SW 1271 (cell line): ENCODE data around the gene HIBCH.
A peak's percentile ranks its signal among the peaks of the same experiment; 100 is the strongest.
"Not testable (repeated sequence)": the region's sequence is repeated elsewhere in the genome, so short reads cannot be mapped to it uniquely, and the experiment has no call there.

Experiments
- DNase-seq, 2 experiments: peaks; one replicate each; lab custom pipeline; 2025; lab: John Stamatoyannopoulos, UW

The HIBCH gene

GRCh38 chr2:190319555-190320498 lies at the start of gene HIBCH:
Gene HIBCH, minus strand, starts transcription at chr2:190319826. Its CDS starts 76 bp downstream, at chr2:190319750.
- peak; percentile 99 for DNase-seq

DNA sequence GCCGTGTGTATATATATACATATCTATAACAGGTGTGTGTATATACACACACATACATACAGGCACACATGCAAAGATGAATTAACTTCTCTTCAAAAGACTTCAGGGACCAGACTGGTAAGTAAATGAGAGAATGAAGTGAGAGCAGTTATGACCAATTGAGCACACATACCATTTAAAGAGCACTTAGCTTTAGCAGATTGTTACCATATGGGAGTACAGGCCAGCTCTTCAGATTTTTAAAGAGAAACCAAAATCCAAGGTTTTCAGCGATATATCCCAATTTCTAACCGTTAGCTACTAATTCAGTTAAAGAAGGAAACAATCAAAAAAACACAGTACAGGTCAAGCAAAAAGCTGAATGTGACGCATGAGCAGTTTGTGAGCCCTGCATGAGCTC lies 47.5 kb upstream of the HIBCH start:
- DNase-seq, result no peak

DNA sequence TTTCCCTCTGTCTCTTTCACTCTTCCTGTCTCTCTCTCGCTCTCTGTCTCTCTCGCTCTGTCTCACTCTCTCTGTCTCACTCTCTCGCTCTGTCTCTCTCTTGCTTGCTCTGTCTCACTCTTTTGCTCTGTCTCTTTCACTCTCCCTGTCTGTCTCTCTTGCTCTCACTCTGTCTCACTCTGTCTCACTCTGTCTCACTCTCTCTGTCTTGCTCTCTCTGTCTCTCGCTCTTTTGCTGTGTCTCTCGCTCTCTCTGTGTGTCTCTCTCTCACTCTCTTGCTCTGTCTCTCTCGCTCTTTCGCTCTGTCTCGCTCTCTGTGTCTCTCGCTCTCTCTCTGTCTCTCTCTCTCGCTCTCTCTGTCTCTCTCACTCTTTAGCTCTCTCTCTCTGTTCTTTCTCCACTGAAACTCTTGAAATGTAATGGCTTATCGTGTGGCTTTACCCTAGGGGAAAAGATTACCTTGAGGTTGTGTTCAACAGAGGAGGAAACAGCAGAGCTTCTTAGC lies 46.7 kb upstream of the HIBCH start:
- DNase-seq, result no peak

DNA sequence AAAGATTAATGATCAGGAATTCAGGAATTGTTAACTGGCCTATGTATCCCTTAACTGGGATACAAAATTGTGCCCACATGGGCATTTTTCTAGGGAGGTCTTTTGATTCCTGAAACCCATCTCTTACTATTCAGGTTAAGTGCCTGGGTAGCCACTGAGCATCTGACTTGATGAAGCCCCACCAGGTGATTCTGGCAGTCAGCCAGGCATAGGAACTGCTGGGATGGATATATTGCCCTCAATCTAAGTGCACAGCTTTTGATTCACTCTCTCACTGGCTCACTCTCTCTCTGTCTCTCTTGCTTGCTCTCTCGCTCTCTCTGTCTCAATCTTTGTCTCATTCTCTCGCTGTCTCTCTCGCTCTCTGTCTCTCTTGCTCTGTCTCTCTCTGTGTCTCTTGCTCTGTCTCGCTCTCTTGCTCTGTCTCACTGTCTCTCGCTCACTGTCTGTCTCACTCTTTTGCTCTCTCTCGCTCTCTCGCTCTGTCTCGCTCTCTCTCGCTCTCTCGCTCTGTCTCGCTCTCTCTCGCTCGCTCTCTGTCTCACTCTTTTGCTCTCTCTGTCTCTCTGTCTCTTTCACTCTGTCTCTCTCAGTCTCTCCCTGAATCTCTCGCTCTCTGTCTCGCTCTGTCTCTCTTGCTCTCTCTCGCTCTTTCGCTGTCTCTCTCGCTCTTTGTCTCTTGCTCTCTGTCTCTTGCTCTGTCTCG lies 46.0 kb upstream of the HIBCH start:
- no peak for DNase-seq

- DNase-seq, result no peak
Observed at GRCh38 chr2:190362894-190363293, 43.3 kb upstream of the HIBCH start.

DNA sequence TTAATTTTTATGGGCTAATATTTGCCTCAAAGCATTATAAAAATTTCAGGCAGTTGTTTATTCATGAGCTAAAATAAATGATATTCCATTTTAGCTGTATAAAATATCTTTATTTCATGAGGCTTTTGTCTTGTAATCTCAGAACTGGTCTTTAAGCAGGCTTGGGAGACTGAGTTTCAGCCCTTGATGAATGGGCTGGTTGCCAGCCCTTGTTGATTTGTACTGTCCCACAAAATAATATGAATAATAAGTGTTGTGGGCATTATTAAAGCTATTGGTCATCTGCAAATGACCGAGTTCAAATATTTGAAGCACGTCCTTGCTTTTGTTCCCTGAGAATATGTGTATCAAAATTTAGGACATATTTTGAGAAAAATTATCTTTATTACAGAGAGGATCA lies 41.9 kb upstream of the HIBCH start:
- DNase-seq, result no peak

GRCh38 chr2:190360965-190361364 lies 41.3 kb upstream of the HIBCH start:
- no peak for DNase-seq

DNA sequence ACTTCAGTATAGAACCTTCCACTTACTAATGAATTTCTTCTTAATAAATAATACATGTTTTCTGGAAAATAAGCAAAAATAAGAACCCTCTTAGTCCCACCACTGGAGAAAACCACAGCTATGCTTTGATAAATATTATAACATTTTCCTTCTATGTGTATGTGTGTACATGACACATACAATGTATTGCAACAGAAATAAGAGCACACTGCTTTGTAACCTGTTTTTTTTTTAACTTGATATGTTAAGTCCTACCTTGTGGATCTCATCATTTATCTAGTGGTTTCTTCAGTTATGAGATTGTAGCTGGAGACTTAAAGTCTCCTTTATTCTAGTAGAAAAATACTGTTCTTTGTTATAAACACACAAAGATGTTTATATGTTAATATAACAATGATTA lies 40.9 kb upstream of the HIBCH start:
- DNase-seq, result no peak

GRCh38 chr2:190358655-190359448 lies 39.2 kb upstream of the HIBCH start:
- DNase-seq, result not testable (repeated sequence)

DNA sequence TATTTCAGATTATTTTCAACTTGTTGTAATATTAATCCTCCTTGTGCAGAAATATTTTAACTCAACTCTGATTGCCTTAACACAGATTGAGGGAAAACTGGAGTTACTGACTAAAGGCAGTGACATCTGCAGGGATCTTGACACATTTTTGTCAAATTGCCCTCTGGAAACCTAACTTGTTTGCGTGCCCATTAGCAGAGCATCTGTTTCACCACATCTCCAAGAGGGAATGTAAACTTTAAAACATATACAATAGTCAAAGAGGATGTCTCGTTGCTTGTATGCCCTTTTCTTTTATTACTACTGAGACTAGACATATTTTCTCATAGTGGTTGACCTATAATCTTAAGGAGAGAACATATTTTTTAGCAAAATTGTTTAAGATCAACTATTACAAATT lies 38.0 kb upstream of the HIBCH start:
- DNase-seq, result no peak

DNA sequence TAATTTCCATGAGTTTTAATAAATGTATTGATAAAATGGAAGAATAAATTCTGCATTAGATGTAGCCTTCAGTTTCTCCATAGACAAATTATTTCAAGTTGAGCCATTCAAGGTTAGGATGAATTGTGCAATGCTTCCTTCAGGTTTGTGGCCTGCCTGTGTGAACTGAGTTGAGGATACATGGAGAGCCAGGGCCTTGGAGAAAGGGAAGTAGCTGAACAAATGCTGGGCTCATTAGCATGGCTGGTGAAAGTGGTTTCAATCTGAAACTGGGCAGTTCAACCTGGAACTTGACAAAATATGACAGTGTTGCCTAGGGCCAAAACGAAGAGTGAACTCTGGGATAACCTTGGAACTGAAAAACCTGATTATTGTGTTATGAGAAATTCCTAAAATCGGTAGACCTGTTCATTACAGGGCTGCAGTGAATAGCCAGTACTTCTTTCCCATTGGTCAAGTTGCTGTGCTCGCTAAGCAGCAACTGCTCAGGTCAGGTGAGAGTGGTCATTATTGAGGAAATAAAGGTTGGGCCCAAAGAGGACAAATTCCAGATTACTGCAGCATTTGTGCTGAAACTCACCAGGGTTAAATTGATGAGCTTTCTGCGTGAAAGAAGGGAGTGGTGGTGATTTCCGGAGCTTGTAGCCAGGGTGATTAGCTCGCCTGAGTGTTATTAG lies 36.5 kb upstream of the HIBCH start:
- DNase-seq, result no peak

GRCh38 chr2:190354003-190354690 lies 34.5 kb upstream of the HIBCH start:
- no peak for DNase-seq

- DNase-seq, result no peak
Observed at GRCh38 chr2:190353537-190353899, 33.9 kb upstream of the HIBCH start.

- no peak for DNase-seq
Observed at GRCh38 chr2:190352668-190353536, 33.3 kb upstream of the HIBCH start.

DNA sequence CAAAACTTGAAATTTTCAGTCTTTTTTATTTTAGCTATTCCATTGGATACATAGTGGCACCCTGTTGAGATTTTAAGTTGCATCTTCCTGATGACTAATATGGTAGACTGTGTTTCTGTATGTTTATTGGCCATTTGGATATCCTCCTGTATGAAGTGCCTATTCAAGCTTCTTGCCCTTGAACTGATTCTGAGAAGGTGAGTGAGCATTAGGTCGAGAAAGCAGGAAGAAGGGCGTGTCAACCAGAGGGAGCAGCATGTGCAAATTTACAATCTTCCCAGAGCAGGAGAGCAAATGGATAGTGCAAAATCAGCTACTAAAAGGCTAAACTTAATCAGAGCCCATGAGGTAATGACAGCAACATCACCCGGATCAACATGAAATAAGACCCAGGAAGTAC lies 32.3 kb upstream of the HIBCH start:
- no peak for DNase-seq

DNA sequence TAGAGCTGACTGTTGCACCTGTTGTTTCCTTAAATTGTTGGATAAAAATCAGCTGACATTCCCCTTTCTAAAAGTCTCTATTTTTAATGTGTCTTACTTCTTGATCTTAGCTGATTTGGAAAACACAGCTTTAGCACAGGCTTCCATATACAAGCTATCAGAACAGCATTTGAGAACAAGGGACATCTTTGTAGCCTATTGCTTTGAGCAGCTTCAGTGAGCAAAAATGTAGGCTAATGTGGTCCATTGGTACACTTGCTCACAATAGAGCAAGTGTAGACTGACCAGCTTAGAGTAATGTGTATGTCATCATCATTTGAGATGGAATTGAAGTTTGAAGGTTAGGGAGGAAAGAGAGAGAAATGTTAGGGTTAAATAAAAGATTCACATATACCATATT lies 30.7 kb upstream of the HIBCH start:
- DNase-seq, result no peak

- peak; percentile 12 to 62 for DNase-seq
Observed at GRCh38 chr2:190344276-190344827, 24.7 kb upstream of the HIBCH start.

GRCh38 chr2:190343536-190344275 lies 24.1 kb upstream of the HIBCH start, which contains the start of gene INPP1:
Gene INPP1, plus strand, starts transcription at chr2:190343589. Its CDS starts 16,514 bp downstream, at chr2:190360103.
- peak; percentile 46 to 55 for DNase-seq

DNA sequence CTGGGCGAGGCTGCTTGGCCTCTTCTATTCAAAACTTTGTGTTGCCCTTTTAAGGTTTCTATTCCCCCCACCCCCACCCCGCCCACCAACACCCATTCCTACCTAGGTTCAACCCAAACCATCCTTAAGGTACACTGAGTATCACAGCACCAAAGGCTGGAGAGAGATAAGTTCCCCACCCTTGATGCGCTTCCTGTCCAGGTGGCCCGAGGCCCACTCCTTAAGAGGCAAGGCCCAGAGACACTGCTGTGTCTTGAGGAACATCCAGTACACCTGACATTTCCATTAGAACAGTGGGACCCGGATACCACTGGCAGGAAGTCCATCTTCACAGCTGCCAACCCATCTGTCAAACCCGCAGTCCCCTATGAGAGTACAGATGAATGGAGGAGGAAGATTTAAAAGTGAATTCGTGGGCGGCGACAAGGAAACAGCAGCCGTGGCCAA lies 23.5 kb upstream of the HIBCH start:
- DNase-seq, result peak in 1 of 2 experiments; percentile 70
